LNCAP (cell line): ENCODE results near the gene KCTD3.

Source experiments
- CTCF ChIP-seq: fragments of 450-650 bp; IDR thresholded peaks from 2 replicates; pipeline ENCODE4 v1.5.1; 2017; ENCODE audit warnings: mild to moderate bottlenecking

Gene KCTD3

GRCh38 chr1:215557992-215558626 is 9.0 kb upstream of the KCTD3 start:
- TF ChIP-seq CTCF, result no peak

GRCh38 chr1:215567491-215568298 is 591 bp downstream of the KCTD3 start:
- no peak for TF ChIP-seq CTCF

- TF ChIP-seq CTCF, result no peak
These were observed 1.2 kb downstream of the KCTD3 start for GRCh38 chr1:215568299-215568692.

GRCh38 chr1:215569986-215570824 is 3.1 kb downstream of the KCTD3 start:
- no peak for TF ChIP-seq CTCF

- TF ChIP-seq CTCF, result no peak
These were observed 14.8 kb downstream of the KCTD3 start for GRCh38 chr1:215581896-215582295.

- no peak for TF ChIP-seq CTCF
These were observed 16.2 kb downstream of the KCTD3 start for GRCh38 chr1:215583185-215583749.

GRCh38 chr1:215584389-215584788 is 17.3 kb downstream of the KCTD3 start:
- TF ChIP-seq CTCF, result no peak
